Measurements from ENCODE around the gene CLDN14. TPM values are rescaled to one million over a fixed set of nuclear protein-coding genes. Genes with fewer than 3 reads are reported as not detected.

CLDN14 gene
- total and polyA plus RNA-seq, 4 experiments from 2014 or later = not detected

DNA sequence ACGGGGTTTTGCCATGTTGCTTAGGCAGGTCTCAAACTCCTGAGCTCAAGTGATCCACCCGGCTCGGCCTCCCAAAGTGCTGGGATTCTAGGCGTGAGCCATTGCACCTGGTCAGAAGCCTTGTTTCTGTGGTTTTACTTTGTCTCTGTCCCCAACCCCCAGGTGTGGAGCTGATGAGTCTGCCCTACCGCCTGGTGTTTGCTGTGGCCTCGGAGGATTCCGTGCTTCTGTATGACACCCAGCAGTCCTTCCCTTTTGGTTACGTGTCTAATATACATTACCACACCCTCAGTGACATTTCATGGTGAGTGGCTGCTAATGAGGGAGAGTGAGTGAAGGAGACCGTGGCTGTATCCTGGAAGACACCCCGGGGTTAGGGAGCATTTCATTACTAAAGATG lies 68.6 kb downstream of the CLDN14 start:
- no peak overlapping the region for H3K27ac Mint-ChIP-seq
- no peaks in the 10 kb centered on the region for H3K4me1 ChIP-seq (ENCODE audit: insufficient read depth, low read length)
- H3K4me3 Mint-ChIP-seq = no peak overlapping the region
- no peaks in the 10 kb centered on the region for H3K4me1 Mint-ChIP-seq
- no peaks in the 10 kb centered on the region for H3K9me3 ChIP-seq (ENCODE audit: control insufficient read depth in 1 of 2, low read length in 2 of 2)
- no peaks in the 10 kb centered on the region for H3K27me3 ChIP-seq (ENCODE audit: insufficient read depth, low read length)
- POLR2A ChIA-PET (ENCODE audit: partially characterized antibody) = no interaction called here
- peaks cover 27 to 48% of the 10 kb centered on the region in 2 donors for H3K36me3 Mint-ChIP-seq
- H3K27me3 Mint-ChIP-seq = no peaks in the 10 kb centered on the region
- H3K27ac ChIP-seq (ENCODE audit: low read depth, low read length) = no peak overlapping the region
- H3K9me3 Mint-ChIP-seq = no peaks in the 10 kb centered on the region
- no peaks in the 10 kb centered on the region for H3K36me3 ChIP-seq (ENCODE audit: insufficient read depth, low read length)
- H3K4me3 ChIP-seq (ENCODE audit: low read length in 2 of 2) = no peak overlapping the region
- intact Hi-C loops (cut with micrococcal nuclease) = no loop called here
- CTCF ChIA-PET (ENCODE audit: partially characterized antibody) = no interaction called here
- DNase-seq = no peak

Other genes with a start within 250 kb of the CLDN14 start
- 100 to 1,000 TPM; 105 to 108 TPM for gene MORC3, start 159.9 kb downstream of the CLDN14 start, total RNA-seq
- 10 to 100 TPM; 31.8 to 45.0 TPM for gene MORC3, start 159.9 kb downstream of the CLDN14 start, polyA plus RNA-seq
- 1 to 10 TPM; 1.3 to 1.6 TPM for gene CHAF1B, start 94.7 kb downstream of the CLDN14 start, total RNA-seq
- 1 to 10 TPM; 2.0 to 2.3 TPM for gene CHAF1B, start 94.7 kb downstream of the CLDN14 start, polyA plus RNA-seq
- gene SIM2, start 219.0 kb upstream of the CLDN14 start, total RNA-seq = not detected
- under 1 TPM; 0.05 to 0.07 TPM for gene SIM2, start 219.0 kb upstream of the CLDN14 start, polyA plus RNA-seq